ENCODE data around the gene TBX2.

GRCh38 chr17:61354895-61355874, 44.5 kb upstream of the TBX2 start:
- TF ChIP-seq CTCF (IDR thresholded peaks at IDR 0.05) (no peak), EZH2 (IDR thresholded peaks at IDR 0.05) (no peak), EZH2phosphoT487 (IDR thresholded peaks at IDR 0.05) (no peak)
